HFFc6 (cell line): ENCODE results near the gene BLACAT1. TPM values are rescaled to one million over a fixed set of nuclear protein-coding genes. Genes with fewer than 3 reads are reported as not detected.

Source experiments
- DNase-seq: peaks from one replicate; pipeline ENCODE4 v3.0.0-alpha.2; 2018
- H3K27ac Mint-ChIP-seq: 2 replicates; pipeline ENCODE4 v1.8.0; 2020; ENCODE audit warnings: mild to moderate bottlenecking, mixed read lengths
- H3K27me3 Mint-ChIP-seq: 2 replicates; pipeline ENCODE4 v1.8.0; 2021; ENCODE audit warnings: mild to moderate bottlenecking, moderate library complexity, mixed read lengths; ENCODE audit not compliant: insufficient read depth
- H3K36me3 Mint-ChIP-seq: 2 replicates; pipeline ENCODE4 v1.8.0; 2021; ENCODE audit warnings: low read depth, mixed read lengths
- H3K4me1 Mint-ChIP-seq: 2 replicates; pipeline ENCODE4 v1.8.0; 2020; ENCODE audit warnings: low read depth, mixed read lengths
- H3K4me3 Mint-ChIP-seq: 2 replicates; pipeline ENCODE4 v1.8.0; 2020; ENCODE audit warnings: mild to moderate bottlenecking, moderate library complexity, mixed read lengths
- H3K9me3 Mint-ChIP-seq: 2 replicates; pipeline ENCODE4 v1.8.0; 2020; ENCODE audit warnings: mild to moderate bottlenecking, mixed read lengths
- CTCF ChIP-seq: fragments of 200-600 bp; sonication (generic); IDR thresholded peaks from 2 replicates; pipeline ENCODE4 v1.5.0; 2021; ENCODE audit warnings: antibody characterized with exemption, mild to moderate bottlenecking
- total RNA-seq, 6 experiments: library from RNA; stranded (reverse); fragmentation: NEBNext Ultra II Directional; extraction: Animal tissue kit (Norgen Biotek cat#: 25700); gene quantifications; 2 replicates in 1 of 6; 3 replicates in 5 of 6; pipeline ENCODE4 v1.2.3, GENCODE V29; 2021

BLACAT1 gene
- total RNA-seq, 6 experiments from 2014 or later = not detected

DNA sequence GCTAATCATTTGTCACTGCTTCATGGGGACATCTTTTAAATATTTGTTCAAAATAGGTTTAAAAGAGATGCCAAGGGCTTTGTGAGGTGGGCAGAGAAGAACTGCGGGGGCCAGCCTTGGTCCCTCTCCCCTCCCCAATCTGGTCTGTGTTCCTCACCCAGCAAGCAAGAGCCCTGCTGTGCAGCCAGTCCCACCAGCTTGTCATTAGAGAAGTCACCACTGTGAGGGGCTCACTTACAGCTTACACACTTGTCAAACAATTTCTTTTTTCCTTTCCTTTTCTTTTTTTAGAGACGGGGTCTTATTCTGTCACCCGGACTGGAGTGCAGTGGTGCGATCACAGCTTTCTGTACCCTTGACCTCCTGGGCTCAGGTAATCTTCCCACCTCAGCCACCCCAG, 38.3 kb upstream of the BLACAT1 start:
- Mint-ChIP-seq H3K4me1 (peaks cover 8% of the 10 kb centered on the region), H3K36me3 (no peaks in the 10 kb centered on the region), H3K27me3 (peaks cover 43% of the 10 kb centered on the region), H3K4me3 (no peak overlapping the region), H3K27ac (no peak overlapping the region), H3K9me3 (no peaks in the 10 kb centered on the region)
- no peak for TF ChIP-seq CTCF
- no peak for DNase-seq

DNA sequence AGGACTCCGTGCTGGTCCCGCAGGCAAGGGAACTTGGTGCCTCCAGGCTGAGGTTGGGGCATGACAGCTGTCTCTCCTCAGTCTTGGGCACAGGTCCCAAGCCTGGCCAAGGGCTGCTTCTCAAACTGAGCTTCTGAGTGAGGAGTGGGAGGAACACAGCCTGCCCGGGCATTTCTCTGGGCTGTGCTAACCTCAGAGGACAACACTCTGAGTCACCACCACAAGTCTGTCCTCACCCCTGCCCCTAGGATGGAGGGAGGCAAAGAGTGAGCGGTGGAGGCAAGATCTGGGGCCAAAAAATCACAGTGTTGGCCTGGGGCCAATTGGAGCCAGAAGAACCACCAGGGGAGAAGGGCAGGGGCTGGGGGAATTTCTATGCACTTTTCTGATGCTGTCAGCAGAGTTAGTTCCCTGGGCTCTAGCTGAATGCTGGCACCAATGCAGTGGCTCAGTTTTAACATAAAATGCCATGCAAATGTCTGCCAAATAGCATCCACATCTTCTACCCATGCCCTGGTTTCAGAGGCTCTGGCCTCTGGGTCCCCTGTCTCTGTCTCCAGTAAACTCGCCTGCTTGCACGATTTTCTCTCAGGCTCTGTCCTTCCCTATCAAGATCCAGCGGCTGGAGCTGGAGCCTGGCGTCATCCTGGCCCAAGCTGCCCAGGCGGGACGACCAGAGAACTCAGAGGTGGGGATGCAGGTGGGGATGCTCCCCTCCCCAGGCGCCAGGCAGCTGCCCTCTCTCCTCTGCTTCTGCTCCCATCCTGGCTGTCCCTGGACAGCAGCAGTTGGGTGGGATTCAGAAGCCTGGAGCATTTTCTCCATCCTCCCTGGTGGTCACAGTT, 37.6 kb upstream of the BLACAT1 start:
- H3K36me3 Mint-ChIP-seq = no peaks in the 10 kb centered on the region
- peaks cover 8% of the 10 kb centered on the region for H3K4me1 Mint-ChIP-seq
- no peak for TF ChIP-seq CTCF
- peak; percentile 42 for DNase-seq
- H3K27me3 Mint-ChIP-seq = peaks cover 42% of the 10 kb centered on the region
- H3K4me3 Mint-ChIP-seq = no peak overlapping the region
- H3K27ac Mint-ChIP-seq = no peak overlapping the region
- no peaks in the 10 kb centered on the region for H3K9me3 Mint-ChIP-seq

- no peaks in the 10 kb centered on the region for H3K9me3 Mint-ChIP-seq
- DNase-seq = no peak
- peaks cover 8% of the 10 kb centered on the region for H3K4me1 Mint-ChIP-seq
- no peaks in the 10 kb centered on the region for H3K36me3 Mint-ChIP-seq
- no peak overlapping the region for H3K4me3 Mint-ChIP-seq
- H3K27ac Mint-ChIP-seq = no peak overlapping the region
- TF ChIP-seq CTCF = no peak
- peaks cover 45% of the 10 kb centered on the region for H3K27me3 Mint-ChIP-seq
Measured at GRCh38 chr1:205492774-205493173, 36.9 kb upstream of the BLACAT1 start.

- peaks cover 45% of the 10 kb centered on the region for H3K27me3 Mint-ChIP-seq
Measured at GRCh38 chr1:205492201-205492667, 36.4 kb upstream of the BLACAT1 start.

GRCh38 chr1:205491794-205492193, 35.9 kb upstream of the BLACAT1 start:
- no peak overlapping the region for H3K27ac Mint-ChIP-seq
- H3K27me3 Mint-ChIP-seq = peaks cover 45% of the 10 kb centered on the region

More at GRCh38 chr1:205492201-205492667, 36.4 kb upstream of the BLACAT1 start:
- no peak for TF ChIP-seq CTCF
- Mint-ChIP-seq H3K4me3 (no peak overlapping the region), H3K27ac (no peak overlapping the region), H3K36me3 (no peaks in the 10 kb centered on the region), H3K4me1 (peaks cover 8% of the 10 kb centered on the region), H3K9me3 (no peaks in the 10 kb centered on the region)
- DNase-seq = no peak

More at GRCh38 chr1:205491794-205492193, 35.9 kb upstream of the BLACAT1 start:
- no peak for TF ChIP-seq CTCF
- DNase-seq = no peak
- no peaks in the 10 kb centered on the region for H3K9me3 Mint-ChIP-seq
- peaks cover 8% of the 10 kb centered on the region for H3K4me1 Mint-ChIP-seq
- no peaks in the 10 kb centered on the region for H3K36me3 Mint-ChIP-seq
- no peak overlapping the region for H3K4me3 Mint-ChIP-seq
